IMR-90 (cell line): Measurements from ENCODE around the gene RHBDF2. TPM values are rescaled to one million over a fixed set of nuclear protein-coding genes. Genes with fewer than 3 reads are reported as not detected.

Experiments used
- ATAC-seq: fragments of 200-7000 bp; cut with Tn5 transposase; 2 replicates; pipeline ENCODE4 v1.9.1; 2020; ENCODE audit warnings: low read depth, mild to moderate bottlenecking, moderate library complexity
- BruUV-seq: library from RNA; stranded (reverse); fragments of 400-500 nt; replicated peaks from 2 replicates; lab custom pipeline; 2021; lab: Mats Ljungman, UMichigan
- CTCF ChIA-PET: fragments of 300-600 bp; formaldehyde crosslinking; extraction: SDS; loops from one replicate; lab custom pipeline; 2021; ENCODE audit warnings: antibody characterized with exemption; lab: Yijun Ruan, JAX
- POLR2A ChIA-PET: fragments of 300-600 bp; sonication (Branson Sonifier 250); formaldehyde crosslinking; loops from one replicate; lab custom pipeline; 2022; ENCODE audit warnings: antibody characterized with exemption; ENCODE audit not compliant: unreplicated experiment; lab: Charles Lee
- DNase-seq: peaks from one replicate; pipeline ENCODE4 v3.0.0; 2013
- H2AFZ ChIP-seq: replicated peaks from 2 replicates; pipeline ENCODE3; 2013; ENCODE audit warnings: low read length, mild to moderate bottlenecking; ENCODE audit not compliant: poor library complexity
- H2AK5ac ChIP-seq: 2 replicates; pipeline ENCODE4 v1.6.1; 2013; ENCODE audit warnings: low read depth, low read length, inconsistent platforms
- H2AK9ac ChIP-seq: replicated peaks from 2 replicates; pipeline ENCODE3; 2013; ENCODE audit warnings: mild to moderate bottlenecking, low read depth, low read length, moderate library complexity; ENCODE audit not compliant: poor library complexity
- H2BK120ac ChIP-seq: 2 replicates; pipeline ENCODE4 v1.6.1; 2013; ENCODE audit warnings: low read depth, low read length, inconsistent platforms
- H2BK15ac ChIP-seq: 3 replicates; pipeline ENCODE4 v1.6.1; 2013; ENCODE audit warnings: low read depth, low read length, inconsistent platforms
- H2BK20ac ChIP-seq: 2 replicates; pipeline ENCODE4 v1.6.1; 2013; ENCODE audit warnings: low read depth, mild to moderate bottlenecking, inconsistent platforms, low read length, moderate library complexity
- H2BK5ac ChIP-seq: 2 replicates; pipeline ENCODE4 v1.6.1; 2013; ENCODE audit warnings: mild to moderate bottlenecking, low read depth, low read length, inconsistent platforms; ENCODE audit not compliant: poor library complexity, severe bottlenecking
- H3K14ac ChIP-seq: replicated peaks from 2 replicates; pipeline ENCODE4 v1.6.1; 2013; ENCODE audit warnings: low read depth, low read length, inconsistent platforms
- H3K18ac ChIP-seq: 2 replicates; pipeline ENCODE4 v1.6.1; 2013; ENCODE audit warnings: low read depth, low read length, control low read depth
- H3K23ac ChIP-seq: 2 replicates; pipeline ENCODE4 v1.6.1; 2013; ENCODE audit warnings: low read depth, low read length, inconsistent platforms
- H3K27ac ChIP-seq: 2 replicates; pipeline ENCODE4 v1.5.1; 2013; ENCODE audit warnings: mild to moderate bottlenecking, control low read depth, low read length; ENCODE audit not compliant: insufficient read depth
- H3K27me3 ChIP-seq: 2 replicates; pipeline ENCODE4 v1.6.1; 2013; ENCODE audit warnings: low read length; ENCODE audit not compliant: control insufficient read depth, insufficient read depth
- H3K36me3 ChIP-seq: 2 replicates; pipeline ENCODE4 v1.6.1; 2013; ENCODE audit warnings: low read length, mixed read lengths; ENCODE audit not compliant: control insufficient read depth, insufficient read depth
- H3K4ac ChIP-seq: 2 replicates; pipeline ENCODE4 v1.6.1; 2013; ENCODE audit warnings: low read depth, low read length, inconsistent platforms
- H3K4me1 ChIP-seq: 2 replicates; pipeline ENCODE4 v1.6.1; 2013; ENCODE audit warnings: low read length, mixed read lengths; ENCODE audit not compliant: control insufficient read depth, insufficient read depth
- H3K4me2 ChIP-seq: 2 replicates; pipeline ENCODE4 v1.6.1; 2013; ENCODE audit warnings: low read depth, mild to moderate bottlenecking, control low read depth, low read length, moderate library complexity
- H3K4me3 ChIP-seq: 2 replicates; pipeline ENCODE4 v1.5.1; 2013; ENCODE audit warnings: low read depth, mild to moderate bottlenecking, control low read depth, low read length, moderate library complexity; ENCODE audit not compliant: insufficient read depth
- H3K56ac ChIP-seq: 2 replicates; pipeline ENCODE4 v1.6.1; 2013; ENCODE audit warnings: low read length, inconsistent platforms; ENCODE audit not compliant: insufficient read depth; ENCODE audit errors: extremely low read depth
- H3K79me1 ChIP-seq, 2 experiments: 2 replicates each; pipeline ENCODE4 v1.6.1; 2013; ENCODE audit warnings: low read length in 2 of 2, inconsistent platforms in 1 of 2, low read depth in 1 of 2
- H3K9ac ChIP-seq: 2 replicates; pipeline ENCODE4 v1.6.1; 2013; ENCODE audit warnings: low read depth, low read length, control low read depth
- H3K9me1 ChIP-seq: 2 replicates; pipeline ENCODE4 v1.6.1; 2013; ENCODE audit warnings: low read length, inconsistent platforms; ENCODE audit not compliant: insufficient read depth
- H3K9me3 ChIP-seq: 2 replicates; pipeline ENCODE4 v1.6.1; 2013; ENCODE audit warnings: low read length; ENCODE audit not compliant: control insufficient read depth, insufficient read depth
- H4K20me1 ChIP-seq: 2 replicates; pipeline ENCODE4 v1.6.1; 2013; ENCODE audit warnings: low read length, inconsistent platforms; ENCODE audit not compliant: insufficient read depth
- H4K5ac ChIP-seq: 2 replicates; pipeline ENCODE4 v1.6.1; 2013; ENCODE audit warnings: mild to moderate bottlenecking, low read depth, low read length, control low read depth
- H4K8ac ChIP-seq, 2 experiments: 2 replicates each; pipeline ENCODE4 v1.6.1; 2013; ENCODE audit warnings: low read depth in 2 of 2, low read length in 2 of 2, control low read depth in 1 of 2, inconsistent platforms in 1 of 2
- H4K91ac ChIP-seq: 2 replicates; pipeline ENCODE4 v1.6.1; 2013; ENCODE audit warnings: low read depth, low read length, inconsistent platforms; ENCODE audit not compliant: insufficient read depth
- CEBPB ChIP-seq: IDR thresholded peaks from 2 replicates; pipeline ENCODE4 v1.6.1; 2012; ENCODE audit warnings: low read depth, low read length, improper control_type of control experiment
- CHD1 ChIP-seq: IDR thresholded peaks from 2 replicates; pipeline ENCODE4 v1.6.1; 2012; ENCODE audit warnings: low read depth, low read length, improper control_type of control experiment
- NFE2L2 ChIP-seq: fragments of 150-350 bp; IDR thresholded peaks from 2 replicates; pipeline ENCODE4 v1.6.1; 2016; ENCODE audit warnings: low read depth, mild to moderate bottlenecking, low read length
- RCOR1 ChIP-seq: IDR thresholded peaks from 2 replicates; pipeline ENCODE4 v1.6.1; 2012; ENCODE audit warnings: mild to moderate bottlenecking, low read length, improper control_type of control experiment; ENCODE audit not compliant: insufficient replicate concordance
- WGBS, 2 experiments: methylation state at CpG; one replicate each; pipeline versions ENCODE4 v1.1.5 to v1.1.7; 2013; ENCODE audit warnings: missing lambda C conversion rate in 2 of 2; ENCODE audit not compliant: insufficient read length in 1 of 2; ENCODE audit errors: extremely low coverage in 2 of 2; 5-methylcytosine and 5-hydroxymethylcytosine counted together
- dilution Hi-C: fragments of 300-500 bp; cut with HindIII; formaldehyde crosslinking; loops from one replicate; pipeline ENCODE4 v1.14.3; 2018; ENCODE audit warnings: low sequenced_read_pairs; ENCODE audit not compliant: unreplicated experiment
- in situ Hi-C: fragments of 300-500 bp; cut with MboI; formaldehyde crosslinking; loops from 3 replicates; pipeline ENCODE4 v1.14.3; 2019; ENCODE audit warnings: low sequenced_read_pairs, inconsistent platforms, mixed read lengths
- intact Hi-C: fragments of 100-400 bp; cut with micrococcal nuclease; formaldehyde crosslinking; loops from 2 replicates; pipeline ENCODE4 v1.10.0; 2022
- polyA plus RNA-seq, 3 experiments: library from polyadenylated mRNA; depleted of rRNA; stranded (reverse); fragments of >200 nt; gene quantifications; 2 replicates each; pipeline ENCODE4 v1.2.3, GENCODE V29; 2012; ENCODE audit warnings: low replicate concordance in 1 of 3
- total RNA-seq: library from RNA; depleted of rRNA; stranded (reverse); fragments of >200 nt; gene quantifications from 2 replicates; pipeline ENCODE4 v1.2.3, GENCODE V29; 2012
- TF ChIP-seq, protein P1 (sequence below): conservative IDR thresholded peaks from 2 replicates; pipeline ENCODE4 v1.5.1; 2012; ENCODE audit warnings: mild to moderate bottlenecking, low read depth, low read length, improper control_type of control experiment

Gene RHBDF2
- total and polyA plus RNA-seq, 2 of the 4 experiments (the other 2 are of a cell fraction), result 1.3 to 8.3 TPM

DNA sequence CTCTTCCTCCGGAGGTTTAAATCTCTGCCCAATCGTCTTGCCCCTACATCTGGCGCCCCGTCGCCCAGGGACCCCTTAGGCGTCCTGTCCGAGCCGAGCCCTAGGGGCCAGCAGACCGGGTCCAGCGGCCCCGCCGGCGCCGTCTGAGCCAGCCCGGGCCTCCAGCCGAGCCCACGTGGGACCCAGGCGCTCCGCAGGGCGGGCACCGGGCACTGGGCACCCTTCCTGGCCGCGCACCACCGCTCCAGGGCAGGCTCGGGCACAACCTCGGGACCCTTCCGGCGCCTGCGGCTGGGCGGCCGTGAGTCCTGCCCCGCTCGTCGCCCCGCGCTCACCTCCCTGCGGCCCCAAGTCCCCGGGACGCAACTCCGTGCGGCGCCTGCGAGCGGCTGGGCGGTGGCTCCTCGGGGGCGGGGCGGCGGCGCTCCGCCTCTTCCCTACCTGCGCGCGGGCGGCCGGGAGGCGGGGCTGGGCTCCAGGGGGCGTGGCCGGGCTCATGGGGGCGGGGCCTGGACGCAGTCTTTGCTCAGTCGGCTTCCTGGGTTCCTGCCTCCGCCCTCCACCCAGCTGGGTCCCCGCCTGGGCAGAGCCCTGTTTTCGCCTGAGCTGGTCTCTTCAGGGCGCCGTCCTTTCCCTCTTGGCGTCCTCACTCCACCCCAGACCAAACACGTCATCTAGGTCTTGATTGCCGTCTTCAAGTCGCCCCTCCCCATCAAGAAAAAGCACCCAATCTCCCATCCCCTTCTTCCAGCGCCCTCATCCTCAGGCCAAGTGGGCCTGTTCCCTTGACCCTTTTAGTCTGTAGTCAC, at the start of gene RHBDF2 (continued):
- no peak for TF ChIP-seq RCOR1

- ATAC-seq, result no peak
- Histone ChIP-seq H3K9me3 (no peaks in the 10 kb centered on the region), H3K4me3 (no peak overlapping the region), H3K23ac (no peak overlapping the region), H3K14ac (no peak overlapping the region), H3K4ac (no peak overlapping the region), H2BK120ac (no peak overlapping the region), H3K9me1 (peaks cover 18% of the 10 kb centered on the region), H2AFZ (no peak overlapping the region), H4K20me1 (peaks cover 6% of the 10 kb centered on the region; the same call in 1 of the 2 replicates), H3K18ac (no peak overlapping the region), H4K5ac (no peak overlapping the region), H3K36me3 (no peaks in the 10 kb centered on the region), H2BK15ac (no peak overlapping the region), H2BK20ac (0 out of 2 replicates have a peak overlapping the region, but pooled peaks have one; percentile 46), H2BK5ac (no peak overlapping the region), H4K91ac (no peak overlapping the region), H3K27me3 (no peaks in the 10 kb centered on the region), H3K56ac (no peak overlapping the region), H2AK5ac (no peak overlapping the region), H4K8ac (no peak overlapping the region), H3K79me1 (0 out of 4 replicates have a peak, but pooled peaks cover 0 to 12% of the 10 kb centered on the region in 2 experiments), H3K9ac (no peak overlapping the region), H3K27ac (no peak overlapping the region), H3K4me1 (peaks cover 20% of the 10 kb centered on the region), H3K4me2 (no peak overlapping the region), H2AK9ac (no peak overlapping the region)
- intact Hi-C loops, result no loop called here
- WGBS, 2 experiments, result 100% methylated on average over 2 of the region's 7 CpGs; no CpG with 5 or more reads in 1 of the 2 experiments
- TF ChIP-seq NFE2L2 (no peak), CHD1 (no peak), CEBPB (no peak)
- TF ChIP-seq, protein P1, sequence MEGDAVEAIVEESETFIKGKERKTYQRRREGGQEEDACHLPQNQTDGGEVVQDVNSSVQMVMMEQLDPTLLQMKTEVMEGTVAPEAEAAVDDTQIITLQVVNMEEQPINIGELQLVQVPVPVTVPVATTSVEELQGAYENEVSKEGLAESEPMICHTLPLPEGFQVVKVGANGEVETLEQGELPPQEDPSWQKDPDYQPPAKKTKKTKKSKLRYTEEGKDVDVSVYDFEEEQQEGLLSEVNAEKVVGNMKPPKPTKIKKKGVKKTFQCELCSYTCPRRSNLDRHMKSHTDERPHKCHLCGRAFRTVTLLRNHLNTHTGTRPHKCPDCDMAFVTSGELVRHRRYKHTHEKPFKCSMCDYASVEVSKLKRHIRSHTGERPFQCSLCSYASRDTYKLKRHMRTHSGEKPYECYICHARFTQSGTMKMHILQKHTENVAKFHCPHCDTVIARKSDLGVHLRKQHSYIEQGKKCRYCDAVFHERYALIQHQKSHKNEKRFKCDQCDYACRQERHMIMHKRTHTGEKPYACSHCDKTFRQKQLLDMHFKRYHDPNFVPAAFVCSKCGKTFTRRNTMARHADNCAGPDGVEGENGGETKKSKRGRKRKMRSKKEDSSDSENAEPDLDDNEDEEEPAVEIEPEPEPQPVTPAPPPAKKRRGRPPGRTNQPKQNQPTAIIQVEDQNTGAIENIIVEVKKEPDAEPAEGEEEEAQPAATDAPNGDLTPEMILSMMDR, result no peak
- DNase-seq, result no peak
- ChIA-PET CTCF (no interaction called here), POLR2A (no interaction called here)
- dilution Hi-C loops, result no loop called here
- BruUV-seq, result no TSS peak
- in situ Hi-C loops, result no loop called here
Measured at GRCh38 chr17:76549539-76549938, 48.3 kb upstream of the RHBDF2 start.
